HG02884 (cell line): Measurements from ENCODE around the gene ARHGAP15.
A peak's percentile ranks its signal among the peaks of the same experiment; 100 is the strongest.

Source experiments
- ATAC-seq: cut with Tn5 transposase; IDR thresholded peaks from one replicate; pipeline ENCODE4 v1.9.1; 2021; ENCODE audit warnings: mild to moderate bottlenecking, moderate library complexity; ENCODE audit not compliant: unreplicated experiment

The ARHGAP15 gene

GRCh38 chr2:143259368-143259958 lies 130.2 kb downstream of the ARHGAP15 start:
- ATAC-seq: peak; percentile 51

DNA sequence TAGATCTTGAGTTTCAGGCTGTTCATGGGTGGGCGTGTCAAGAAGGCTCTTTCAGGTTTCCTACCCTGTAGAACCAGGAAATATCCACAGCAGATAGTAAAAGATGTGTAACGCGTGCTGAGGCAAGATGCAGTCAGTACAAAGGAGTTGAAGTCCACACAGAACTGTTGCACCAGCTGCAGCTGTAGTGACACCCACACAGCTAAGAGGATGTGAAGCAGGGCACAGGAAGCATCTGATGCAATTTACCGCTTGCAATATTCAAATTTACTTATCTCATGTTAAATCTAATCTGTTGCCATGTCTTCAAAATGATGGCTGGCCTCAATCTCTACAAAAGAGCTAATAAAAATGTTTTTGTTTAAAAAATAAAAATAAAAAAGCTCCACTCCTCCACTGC lies 132.8 kb downstream of the ARHGAP15 start:
- peak; percentile 69 for ATAC-seq

DNA sequence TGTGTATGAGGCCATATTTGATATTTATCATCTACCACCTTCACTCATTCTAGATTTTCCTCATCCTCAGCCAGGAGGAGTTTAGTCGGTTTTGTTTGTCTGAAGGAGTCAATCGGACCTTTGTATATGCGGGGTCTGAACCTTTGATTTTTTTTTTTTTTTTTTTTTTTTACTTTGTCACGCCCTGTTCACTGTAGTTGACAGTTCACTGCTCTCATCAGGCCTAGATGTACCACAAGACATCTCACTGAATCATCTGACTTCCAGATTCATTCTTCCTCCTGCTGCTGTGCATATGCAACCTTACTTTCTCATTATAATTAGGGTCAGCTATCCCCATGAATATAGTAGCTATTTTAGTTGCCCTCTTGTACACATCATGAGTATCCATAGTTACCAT lies 133.2 kb downstream of the ARHGAP15 start:
- ATAC-seq: no peak

- no peak for ATAC-seq
Observed at GRCh38 chr2:143263066-143263625, 133.9 kb downstream of the ARHGAP15 start.

GRCh38 chr2:143264851-143265250 lies 135.6 kb downstream of the ARHGAP15 start:
- ATAC-seq: no peak

DNA sequence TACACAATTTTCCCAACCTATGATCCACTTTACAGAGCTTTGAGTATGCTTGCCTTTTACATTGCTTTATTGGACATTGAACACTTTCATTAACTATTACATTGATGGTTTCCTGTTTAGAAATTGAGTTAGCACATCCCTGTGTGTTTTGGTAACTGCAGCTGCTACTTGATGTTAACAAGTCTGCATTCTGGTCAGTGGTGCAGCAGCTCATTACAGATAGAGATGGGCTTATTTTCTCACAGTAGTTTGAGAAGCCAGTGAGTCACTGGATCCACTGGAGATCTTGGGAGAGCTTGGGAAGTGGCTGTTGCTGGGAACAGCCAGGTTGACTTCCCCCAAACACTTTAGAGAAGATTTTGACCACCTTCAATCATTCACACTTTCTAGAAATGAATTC lies 150.5 kb downstream of the ARHGAP15 start:
- no peak for ATAC-seq

DNA sequence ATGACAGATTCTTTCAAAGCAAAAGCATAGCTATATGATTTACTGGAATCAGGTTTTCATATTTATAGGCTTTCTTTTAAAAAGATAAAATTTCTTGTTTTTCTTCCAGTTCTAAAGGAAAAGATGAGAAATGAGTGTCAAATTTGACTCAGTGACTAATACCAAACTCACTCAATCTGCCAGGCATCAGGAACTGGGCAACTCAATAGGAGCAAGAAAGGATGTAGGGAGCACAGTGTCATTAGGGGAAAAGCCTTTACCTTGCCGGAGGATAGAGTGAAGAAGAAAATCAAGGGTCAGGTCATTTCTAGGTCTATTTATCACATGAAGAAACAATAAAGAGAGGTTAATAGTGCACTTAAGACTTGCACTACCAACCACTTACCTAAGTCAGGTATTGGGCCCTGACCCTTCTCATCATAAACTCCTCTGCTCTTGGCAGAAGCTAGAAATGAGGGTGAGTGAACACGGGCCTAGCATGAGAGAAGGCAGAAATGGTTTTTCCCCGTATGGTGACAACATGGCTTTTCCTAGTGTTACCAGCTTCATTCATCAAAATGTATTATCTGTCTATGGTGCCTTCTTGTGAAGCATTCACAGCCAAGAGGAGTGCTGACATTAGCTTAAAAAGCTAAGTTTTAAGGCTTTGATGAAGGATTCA lies 151.0 kb downstream of the ARHGAP15 start:
- ATAC-seq: no peak

- ATAC-seq: no peak
Observed at GRCh38 chr2:143282684-143283083, 153.5 kb downstream of the ARHGAP15 start.

DNA sequence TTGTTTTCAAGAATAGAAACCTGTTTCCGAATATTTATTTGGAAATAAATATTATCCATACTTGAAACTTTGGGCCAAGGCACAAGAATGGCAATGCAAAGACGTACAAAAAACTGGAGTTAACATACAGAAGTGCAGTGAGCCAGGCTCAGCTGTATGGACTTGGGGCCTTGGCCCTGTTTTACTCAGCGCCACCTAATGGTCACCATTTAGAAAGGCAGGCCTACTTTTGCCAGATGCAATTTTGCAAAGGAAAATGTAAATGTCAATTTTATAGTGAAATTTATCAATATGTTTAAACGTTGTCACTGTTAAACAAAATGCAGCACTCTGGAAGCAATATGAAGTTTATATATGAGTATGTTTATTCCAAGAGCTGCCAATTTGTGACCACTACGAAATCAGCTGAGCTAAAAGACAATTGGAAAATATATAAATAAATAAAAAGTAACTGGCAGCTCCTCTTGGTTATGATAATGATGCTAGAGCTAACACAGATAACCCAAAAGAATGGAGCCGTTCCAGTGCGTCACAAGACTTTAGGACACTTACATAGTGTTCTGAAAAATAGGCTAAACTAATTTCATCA lies 155.0 kb downstream of the ARHGAP15 start:
- peak; percentile 62 for ATAC-seq

DNA sequence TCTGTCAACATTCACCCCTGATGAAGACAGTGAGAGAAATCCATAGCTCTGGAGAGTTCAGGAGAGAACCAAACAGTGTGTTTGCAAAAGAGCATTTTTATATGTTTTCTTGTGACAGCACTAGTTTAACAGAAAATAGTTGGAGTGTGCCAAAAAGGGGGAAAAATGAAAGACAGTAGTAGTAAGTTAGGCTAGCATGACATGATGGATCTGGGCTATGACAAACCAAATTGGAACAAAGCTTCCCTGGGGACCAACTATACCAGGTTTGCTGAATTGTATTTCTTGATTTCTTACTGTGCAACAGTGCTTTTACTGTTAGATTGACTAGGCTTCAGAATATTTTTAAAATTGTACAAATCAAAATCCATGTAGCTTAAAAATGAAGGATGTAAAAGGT lies 159.8 kb downstream of the ARHGAP15 start:
- no peak for ATAC-seq

- ATAC-seq: no peak
Observed at GRCh38 chr2:143290221-143290620, 161.0 kb downstream of the ARHGAP15 start.

GRCh38 chr2:143294068-143294467 lies 164.8 kb downstream of the ARHGAP15 start:
- no peak for ATAC-seq

DNA sequence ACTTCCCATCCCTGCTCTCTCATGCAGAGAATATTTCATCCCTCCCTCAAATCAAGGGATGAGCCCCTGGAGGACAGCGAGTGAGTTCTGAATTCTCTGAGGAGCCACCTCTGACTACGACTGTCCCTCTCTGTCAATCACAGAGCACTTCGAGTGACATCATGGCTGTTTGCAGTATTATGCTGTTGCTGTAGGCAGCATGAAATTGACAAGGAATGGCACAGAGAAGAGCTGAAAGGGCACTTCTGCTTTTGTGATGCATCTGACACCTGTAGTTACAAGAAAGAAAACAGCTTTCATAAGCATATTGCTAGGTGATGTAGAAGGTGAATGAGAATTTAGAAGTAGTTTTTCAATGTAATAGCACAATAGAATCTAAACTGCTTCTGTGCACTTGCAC lies 166.9 kb downstream of the ARHGAP15 start:
- no peak for ATAC-seq

DNA sequence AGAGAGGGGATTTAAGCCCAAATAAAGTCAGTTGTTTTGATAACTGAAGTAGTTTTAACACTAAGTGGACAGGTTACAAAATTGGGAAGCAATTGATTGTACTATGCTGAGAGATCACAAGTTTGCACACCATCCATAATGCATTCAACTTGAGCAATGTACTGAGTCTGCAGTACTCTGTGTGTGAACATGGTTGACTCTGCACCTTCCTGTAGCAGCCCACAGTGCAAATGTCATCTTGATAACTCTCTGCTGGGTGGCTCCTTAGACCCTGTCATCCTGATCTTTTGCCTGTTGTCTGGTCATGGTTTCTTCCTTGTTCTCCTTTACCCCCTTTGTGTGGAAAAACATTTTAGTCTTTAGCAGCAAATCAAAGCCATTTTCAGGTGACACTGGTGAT lies 168.0 kb downstream of the ARHGAP15 start:
- no peak for ATAC-seq

DNA sequence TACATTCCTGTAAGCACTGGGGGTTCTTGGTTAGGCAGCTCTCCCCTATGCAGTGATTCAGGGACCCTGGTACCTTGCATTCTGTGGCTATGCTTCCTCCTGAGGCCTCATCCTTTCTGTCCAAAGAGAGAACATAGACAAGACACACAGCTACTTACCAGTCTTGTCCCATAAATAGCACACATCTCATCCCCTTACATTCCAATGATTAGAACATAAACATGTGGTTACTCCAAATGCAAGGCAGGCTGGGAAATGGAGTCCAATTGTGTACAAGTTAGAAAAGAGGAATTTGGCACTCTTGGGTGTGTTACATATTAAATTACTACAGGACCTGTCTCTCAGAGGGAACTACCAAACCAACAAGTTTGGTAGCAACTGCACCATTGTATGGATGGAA lies 171.3 kb downstream of the ARHGAP15 start:
- no peak for ATAC-seq

DNA sequence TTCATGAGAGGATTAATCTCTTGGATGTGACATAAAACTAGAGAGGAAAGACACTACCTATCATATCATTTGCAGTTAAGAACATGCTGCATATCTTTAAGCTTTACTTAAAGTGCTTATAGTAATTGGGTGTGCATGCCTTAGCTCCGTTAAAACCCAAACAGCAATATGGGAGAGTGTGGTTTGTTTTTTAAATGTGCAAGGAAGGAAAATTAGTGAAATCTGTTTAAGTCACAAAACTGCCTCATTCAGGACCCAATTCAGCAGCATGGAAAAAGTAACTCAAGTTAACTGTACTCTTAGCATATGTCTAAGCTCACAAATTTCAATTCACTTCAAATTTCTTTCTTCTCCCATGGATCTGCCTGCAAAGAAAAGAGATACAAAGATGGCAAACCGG lies 182.2 kb downstream of the ARHGAP15 start:
- no peak for ATAC-seq

- no peak for ATAC-seq
Observed at GRCh38 chr2:143312441-143312840, 183.2 kb downstream of the ARHGAP15 start.

GRCh38 chr2:143313861-143314260 lies 184.6 kb downstream of the ARHGAP15 start:
- no peak for ATAC-seq

- ATAC-seq: no peak
Observed at GRCh38 chr2:143321994-143322393, 192.8 kb downstream of the ARHGAP15 start.

- no peak for ATAC-seq
Observed at GRCh38 chr2:143329288-143329687, 200.1 kb downstream of the ARHGAP15 start.

GRCh38 chr2:143333168-143333791 lies 204.1 kb downstream of the ARHGAP15 start:
- ATAC-seq: no peak

- ATAC-seq: no peak
Observed at GRCh38 chr2:143333847-143334246, 204.6 kb downstream of the ARHGAP15 start.
